Stimulated activated effector memory CD8-positive, alpha-beta T cell treated with anti-CD3 and anti-CD28 coated beads, Interleukin-12 subunit alpha, Interleukin-12 subunit beta, amount 100 ng/mL, for 72 hours (primary cell): ENCODE data around the gene PRXL2C.
A peak's percentile ranks its signal among the peaks of the same experiment; 100 is the strongest.
"Not testable (repeated sequence)": the region's sequence is repeated elsewhere in the genome, so short reads cannot be mapped to it uniquely, and the experiment has no call there.

Experiments
- ATAC-seq: fragments of 150-1000 bp; cut with Tn5 transposase; 2 replicates; pipeline ENCODE4 v1.10.0; 2021
- DNase-seq, 2 donors: peaks; one replicate each; pipeline ENCODE4 v3.0.0; 2021 to 2022; ENCODE audit warnings: low spot score in 2 of 2
- H3K27ac Mint-ChIP-seq: one replicate; pipeline ENCODE4 v1.8.0; 2022; ENCODE audit warnings: mild to moderate bottlenecking, mixed read lengths
- H3K36me3 Mint-ChIP-seq: one replicate; pipeline ENCODE4 v1.8.0; 2022; ENCODE audit warnings: mild to moderate bottlenecking, mixed read lengths
- H3K4me1 Mint-ChIP-seq: one replicate; pipeline ENCODE4 v1.8.0; 2022; ENCODE audit warnings: mixed read lengths
- H3K4me3 Mint-ChIP-seq: one replicate; pipeline ENCODE4 v1.8.0; 2022; ENCODE audit warnings: mild to moderate bottlenecking, mixed read lengths
- H3K9me3 Mint-ChIP-seq: one replicate; pipeline ENCODE4 v1.8.0; 2022; ENCODE audit warnings: mixed read lengths

The PRXL2C gene

DNA sequence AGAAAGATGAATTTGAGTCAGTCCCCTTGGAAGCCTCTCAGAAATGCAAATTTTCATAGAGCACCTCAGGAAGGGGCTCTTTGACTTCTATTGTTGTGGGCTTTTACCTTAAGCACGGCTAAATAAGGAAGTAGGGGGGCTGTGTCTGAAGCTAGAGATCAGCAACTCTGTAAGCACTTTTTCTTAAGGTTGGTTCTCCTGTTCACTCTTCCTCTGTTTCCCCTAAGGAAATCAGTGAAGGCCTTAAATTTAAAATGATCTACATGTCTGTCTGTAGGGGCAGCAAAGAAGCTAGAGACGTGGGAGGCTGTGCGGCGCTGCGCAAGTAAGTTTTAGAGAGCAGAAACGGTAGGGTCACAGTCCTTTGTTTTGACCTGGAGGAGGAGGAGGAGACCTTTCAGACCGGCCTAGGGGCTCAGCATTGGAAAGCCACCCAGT, 34.3 kb downstream of the PRXL2C start:
- Mint-ChIP-seq H3K4me1 (peaks cover 5% of the 10 kb centered on the region), H3K36me3 (no peaks in the 10 kb centered on the region), H3K4me3 (no peak overlapping the region), H3K9me3 (no peaks in the 10 kb centered on the region), H3K27ac (no peak overlapping the region)
- no peak for ATAC-seq
- DNase-seq = no peak

DNA sequence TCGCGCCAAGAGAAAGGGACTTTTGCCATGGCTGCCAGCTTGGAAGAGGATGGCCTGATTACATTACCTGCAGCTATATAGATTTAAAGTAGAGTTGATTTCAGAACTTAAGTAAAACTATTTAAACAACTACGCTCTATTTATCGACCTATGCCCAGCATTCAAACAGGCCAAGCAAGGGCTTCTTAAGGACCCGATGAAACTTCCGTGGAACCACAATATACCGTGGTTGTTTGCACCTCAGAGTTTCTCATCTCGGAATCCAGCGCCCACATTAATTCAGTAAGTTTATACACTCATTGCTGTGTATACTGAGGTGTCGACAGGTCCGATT, 35.0 kb downstream of the PRXL2C start:
- Mint-ChIP-seq H3K36me3 (no peaks in the 10 kb centered on the region), H3K4me1 (peaks cover 5% of the 10 kb centered on the region), H3K4me3 (peak overlapping the region; percentile 38), H3K9me3 (no peaks in the 10 kb centered on the region), H3K27ac (no peak overlapping the region)
- no peak for DNase-seq
- ATAC-seq = no peak

DNA sequence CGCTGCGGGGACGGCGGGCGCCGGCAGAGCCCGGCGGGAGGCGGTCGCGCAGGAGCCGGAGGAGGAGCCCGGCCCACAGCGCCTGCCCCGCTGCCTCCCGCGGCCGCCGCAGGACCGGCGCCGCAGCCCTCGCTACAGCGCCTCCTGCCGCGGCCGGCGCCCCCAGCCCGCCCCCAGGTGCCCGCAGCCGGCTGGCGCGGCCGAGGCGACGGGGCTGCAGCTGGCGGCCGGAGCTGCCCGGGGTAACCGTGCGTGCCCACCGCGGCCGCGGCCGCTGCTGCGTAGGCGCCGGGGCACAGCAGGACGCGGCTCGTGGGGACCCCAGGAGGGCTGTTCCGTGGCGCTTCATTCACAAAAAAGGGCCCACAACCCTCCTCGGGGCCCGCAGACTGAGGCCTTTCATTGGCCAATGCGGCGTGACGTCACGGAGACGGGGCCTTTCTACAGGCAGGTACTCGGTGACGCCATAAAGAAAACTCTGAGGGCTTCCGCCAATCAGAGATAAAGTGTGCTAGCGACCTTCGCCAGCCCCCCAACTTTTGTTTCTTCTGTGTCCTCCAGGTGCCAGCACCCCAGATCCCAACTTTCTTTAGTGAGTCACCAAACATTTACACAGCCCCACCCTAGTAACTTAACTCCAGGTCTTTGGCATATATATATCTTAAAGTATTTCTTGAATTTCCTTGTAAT, 35.5 kb downstream of the PRXL2C start, which contains the start of gene CDC14B:
Gene CDC14B (minus strand): TSS at position 353 of the 690 bp plus-strand sequence. CDS start 465 bp downstream, outside the sequence.
- H3K4me3 Mint-ChIP-seq = peak within 1 kb of the TSS; percentile 65
- H3K27ac Mint-ChIP-seq = no peak within 1 kb of the TSS
- H3K9me3 Mint-ChIP-seq = no peaks in the 10 kb centered on the region
- no peaks in the 10 kb centered on the region for H3K36me3 Mint-ChIP-seq
- peaks cover 5% of the 10 kb centered on the region for H3K4me1 Mint-ChIP-seq
- peak; percentile 86 for ATAC-seq
- peak; percentile 28 to 77 for DNase-seq

DNA sequence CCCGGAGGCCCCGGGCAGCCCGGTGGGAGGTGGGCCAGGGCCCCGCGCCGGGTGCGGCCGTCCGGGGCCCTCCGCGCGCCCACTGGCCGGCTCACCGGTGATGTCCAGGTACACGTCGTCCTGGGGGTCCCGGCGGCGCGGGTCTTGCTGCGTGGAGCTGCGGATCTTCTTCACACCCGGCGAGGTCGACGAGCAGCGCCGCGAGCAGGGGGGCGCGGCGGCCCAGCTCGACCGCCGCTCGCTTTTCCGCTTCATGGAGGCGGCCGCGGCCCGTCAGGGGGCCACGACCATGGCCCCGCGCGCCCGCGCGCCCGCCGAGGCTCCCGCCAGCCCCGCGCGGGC, 36.0 kb downstream of the PRXL2C start:
- no peaks in the 10 kb centered on the region for H3K36me3 Mint-ChIP-seq
- H3K9me3 Mint-ChIP-seq = no peaks in the 10 kb centered on the region
- no peak overlapping the region for H3K27ac Mint-ChIP-seq
- H3K4me3 Mint-ChIP-seq = peak overlapping the region; percentile 65
- ATAC-seq (peak; percentile 23), DNase-seq (no peak)
- H3K4me1 Mint-ChIP-seq = peaks cover 5% of the 10 kb centered on the region

DNA sequence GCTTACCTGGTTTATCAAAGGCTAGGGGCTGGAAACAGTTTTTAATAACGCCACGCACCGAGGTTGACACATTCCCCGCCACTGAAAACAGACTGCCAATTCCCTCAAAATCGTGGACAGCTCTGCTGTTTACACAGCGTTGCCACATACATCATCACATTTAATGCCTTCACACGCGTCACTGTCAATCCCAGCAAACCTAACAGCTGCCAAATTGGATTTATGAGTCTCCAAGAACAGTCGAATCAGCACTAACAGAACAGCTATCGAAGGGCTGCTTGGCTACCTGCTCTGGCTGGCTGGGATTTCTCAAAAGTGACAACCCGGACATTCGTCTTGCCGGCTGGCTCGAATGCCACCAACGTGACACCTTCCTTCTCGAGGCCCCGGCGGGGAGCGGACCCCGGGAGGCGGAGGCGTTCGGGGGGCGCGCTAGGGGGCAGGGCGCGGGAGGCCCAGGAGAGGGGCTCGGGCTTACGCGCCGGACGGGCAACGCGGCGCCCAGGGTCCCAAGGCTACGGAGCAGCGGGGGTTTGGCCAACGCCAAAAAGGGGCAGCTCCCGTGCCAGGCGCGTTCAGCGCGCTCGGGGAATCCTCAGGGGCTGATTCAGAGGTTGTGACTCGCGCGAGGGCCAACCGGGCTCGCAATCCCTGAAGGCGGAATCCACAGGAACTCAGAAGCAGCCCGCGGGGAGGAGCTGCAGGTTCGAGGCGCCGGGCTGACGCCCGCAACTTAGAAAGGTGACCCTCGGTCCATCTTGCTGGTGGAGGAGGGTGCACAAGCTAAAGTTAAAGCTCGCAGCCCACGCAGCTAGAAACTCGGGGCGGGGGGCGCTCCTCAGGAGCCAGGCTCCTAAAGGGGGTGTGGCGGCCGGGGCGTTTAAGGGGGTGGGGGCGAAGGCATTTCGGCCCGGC, 36.7 kb downstream of the PRXL2C start:
- Mint-ChIP-seq H3K27ac (peak overlapping the region; percentile 37), H3K36me3 (no peaks in the 10 kb centered on the region), H3K4me1 (peaks cover 5% of the 10 kb centered on the region), H3K4me3 (peak overlapping the region; percentile 65), H3K9me3 (no peaks in the 10 kb centered on the region)
- no peak for DNase-seq
- peak; percentile 45 for ATAC-seq

DNA sequence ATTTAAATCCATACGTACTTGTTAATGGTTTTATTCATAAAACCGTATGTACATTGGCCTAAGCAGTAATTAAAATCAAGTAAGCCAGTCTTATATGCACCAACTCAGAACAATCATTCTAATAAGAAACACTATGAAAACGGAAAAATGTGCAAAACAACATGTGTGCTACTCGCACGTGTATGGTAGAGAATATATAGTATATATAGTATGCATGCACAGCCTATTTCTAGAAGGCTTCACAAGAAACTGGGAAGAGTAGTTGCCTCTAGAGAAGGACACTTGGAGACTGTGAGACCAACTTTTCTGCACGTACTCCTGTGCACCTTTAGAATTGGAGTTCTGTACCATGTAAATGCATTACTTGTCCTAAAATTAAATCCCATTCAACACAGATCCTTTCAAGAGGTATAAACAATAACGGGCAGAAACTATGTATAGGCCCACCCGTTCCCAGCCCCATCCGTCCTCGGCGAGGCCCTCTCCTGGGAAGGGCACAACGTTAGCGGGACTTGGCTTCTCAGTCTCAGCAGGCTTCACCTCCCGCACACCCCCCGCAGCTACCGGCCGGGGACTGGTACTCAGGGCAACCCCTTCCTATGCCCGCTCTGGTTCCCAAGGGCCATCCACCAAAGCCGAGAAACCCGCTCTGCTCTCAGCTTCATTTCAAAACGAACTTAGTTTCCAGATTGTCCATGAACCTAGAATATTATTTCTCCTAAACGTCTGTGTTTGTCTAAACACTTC, 37.5 kb downstream of the PRXL2C start:
- DNase-seq = no peak
- no peak overlapping the region for H3K27ac Mint-ChIP-seq
- H3K4me1 Mint-ChIP-seq = peaks cover 5% of the 10 kb centered on the region
- H3K9me3 Mint-ChIP-seq = no peaks in the 10 kb centered on the region
- ATAC-seq = no peak
- peak overlapping the region; percentile 65 for H3K4me3 Mint-ChIP-seq
- no peaks in the 10 kb centered on the region for H3K36me3 Mint-ChIP-seq

DNA sequence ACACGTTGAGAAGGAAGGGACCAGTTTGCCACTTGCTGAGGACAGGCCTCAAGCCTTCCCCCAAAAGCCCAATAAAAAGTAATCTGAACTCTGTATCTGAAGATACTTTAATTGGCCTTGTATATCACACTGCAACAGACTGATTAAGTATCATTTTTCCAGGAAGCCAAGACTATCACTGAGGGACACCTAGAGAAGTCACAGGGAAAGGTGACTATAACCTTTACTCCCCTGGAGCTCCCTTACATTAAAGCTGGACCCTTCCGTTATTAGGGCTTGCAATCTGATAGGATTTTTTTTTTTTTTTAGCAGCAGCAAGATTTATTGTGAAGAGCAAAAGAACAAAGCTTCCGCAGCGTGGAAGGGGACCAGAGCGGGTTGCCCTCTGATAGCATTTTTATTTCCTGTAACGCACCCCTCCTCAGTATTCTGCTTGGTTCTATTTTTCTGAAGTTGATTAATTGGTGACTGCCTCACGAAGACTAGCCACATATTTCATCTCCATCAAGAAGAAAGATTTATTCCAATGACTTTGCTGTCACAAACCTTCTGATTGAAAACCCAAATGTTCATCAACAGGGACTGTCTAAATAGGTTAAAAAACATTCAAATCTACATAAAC, 38.2 kb downstream of the PRXL2C start:
- ATAC-seq (no peak), DNase-seq (no peak)
- no peak overlapping the region for H3K4me3 Mint-ChIP-seq
- H3K4me1 Mint-ChIP-seq = peaks cover 5% of the 10 kb centered on the region
- no peaks in the 10 kb centered on the region for H3K9me3 Mint-ChIP-seq
- no peaks in the 10 kb centered on the region for H3K36me3 Mint-ChIP-seq
- H3K27ac Mint-ChIP-seq = no peak overlapping the region

DNA sequence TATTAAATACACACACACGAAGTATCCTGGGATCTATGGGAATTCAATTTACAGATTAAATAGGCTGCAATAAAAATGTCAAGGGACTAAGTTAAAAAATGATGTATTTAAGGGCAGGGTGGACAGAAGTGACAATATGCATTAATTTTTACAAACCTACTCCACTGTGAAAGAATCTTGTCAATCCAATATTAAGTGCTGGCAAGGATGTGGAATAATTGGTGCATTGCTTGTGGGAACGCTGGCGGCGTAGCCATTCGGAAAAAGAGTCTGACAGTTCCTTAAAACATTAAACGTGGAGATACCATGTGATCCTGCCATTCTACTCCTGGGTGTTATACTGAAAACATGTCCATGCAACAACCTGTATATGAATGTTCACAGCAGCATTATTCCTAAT, 39.7 kb downstream of the PRXL2C start:
- H3K4me3 Mint-ChIP-seq = no peak overlapping the region
- H3K9me3 Mint-ChIP-seq = no peaks in the 10 kb centered on the region
- no peak for DNase-seq
- H3K27ac Mint-ChIP-seq = no peak overlapping the region
- H3K36me3 Mint-ChIP-seq = no peaks in the 10 kb centered on the region
- no peak for ATAC-seq
- peaks cover 5% of the 10 kb centered on the region for H3K4me1 Mint-ChIP-seq

DNA sequence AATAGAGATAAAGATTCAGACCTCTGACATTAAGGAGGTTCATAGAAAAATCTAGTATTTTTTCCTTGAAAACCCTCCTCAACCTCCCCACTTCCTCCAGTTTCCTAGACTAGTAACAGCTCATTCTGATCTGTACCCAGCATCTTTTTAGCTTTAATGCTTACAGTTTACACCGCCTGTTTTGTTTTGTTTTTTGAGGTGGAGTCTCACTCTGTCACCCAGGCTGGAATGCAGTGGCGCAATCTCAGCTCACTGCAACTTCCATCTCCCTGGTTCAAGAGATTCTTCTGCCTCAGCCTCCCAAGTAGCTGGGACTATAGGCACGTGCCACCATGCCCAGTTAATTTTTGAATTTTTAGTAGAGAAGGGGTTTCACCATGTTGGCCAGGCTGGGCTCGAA, 40.5 kb downstream of the PRXL2C start:
- H3K9me3 Mint-ChIP-seq, DNase-seq, H3K27ac Mint-ChIP-seq, H3K36me3 Mint-ChIP-seq, ATAC-seq, H3K4me3 Mint-ChIP-seq, H3K4me1 Mint-ChIP-seq: not testable (repeated sequence)

DNA sequence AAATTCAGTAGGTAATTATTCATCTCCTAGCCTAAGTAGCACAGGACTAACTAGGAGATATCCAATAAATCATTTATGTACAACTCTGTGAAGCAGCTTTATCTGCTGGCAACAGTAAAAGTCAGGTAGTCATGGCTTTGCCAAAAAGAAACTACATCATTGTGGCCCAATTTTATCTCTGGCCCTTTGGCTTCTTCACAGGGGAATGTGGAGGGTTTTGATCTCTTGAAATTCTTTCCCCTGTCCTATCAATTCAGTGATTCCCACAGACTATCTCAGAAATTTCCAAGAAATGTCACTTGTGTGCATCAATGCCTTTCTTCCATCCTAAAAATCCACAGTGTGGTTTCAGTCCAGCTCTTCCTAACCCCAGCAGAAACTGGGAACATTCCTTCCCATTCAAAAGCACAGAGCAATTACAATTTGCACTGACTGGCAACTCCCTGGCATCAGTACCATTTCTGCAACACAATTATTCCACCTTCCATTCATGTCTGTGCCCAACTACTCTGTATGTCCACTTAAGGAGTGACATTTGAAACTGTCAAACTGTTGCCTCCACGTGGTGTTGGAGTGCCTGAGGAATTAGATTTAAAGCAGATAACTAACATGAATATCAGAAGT, 42.0 kb downstream of the PRXL2C start:
- H3K4me3 Mint-ChIP-seq = no peak overlapping the region
- no peak overlapping the region for H3K27ac Mint-ChIP-seq
- DNase-seq = no peak
- ATAC-seq = no peak
- peaks cover 2% of the 10 kb centered on the region for H3K4me1 Mint-ChIP-seq
- H3K36me3 Mint-ChIP-seq = no peaks in the 10 kb centered on the region
- H3K9me3 Mint-ChIP-seq = no peaks in the 10 kb centered on the region

DNA sequence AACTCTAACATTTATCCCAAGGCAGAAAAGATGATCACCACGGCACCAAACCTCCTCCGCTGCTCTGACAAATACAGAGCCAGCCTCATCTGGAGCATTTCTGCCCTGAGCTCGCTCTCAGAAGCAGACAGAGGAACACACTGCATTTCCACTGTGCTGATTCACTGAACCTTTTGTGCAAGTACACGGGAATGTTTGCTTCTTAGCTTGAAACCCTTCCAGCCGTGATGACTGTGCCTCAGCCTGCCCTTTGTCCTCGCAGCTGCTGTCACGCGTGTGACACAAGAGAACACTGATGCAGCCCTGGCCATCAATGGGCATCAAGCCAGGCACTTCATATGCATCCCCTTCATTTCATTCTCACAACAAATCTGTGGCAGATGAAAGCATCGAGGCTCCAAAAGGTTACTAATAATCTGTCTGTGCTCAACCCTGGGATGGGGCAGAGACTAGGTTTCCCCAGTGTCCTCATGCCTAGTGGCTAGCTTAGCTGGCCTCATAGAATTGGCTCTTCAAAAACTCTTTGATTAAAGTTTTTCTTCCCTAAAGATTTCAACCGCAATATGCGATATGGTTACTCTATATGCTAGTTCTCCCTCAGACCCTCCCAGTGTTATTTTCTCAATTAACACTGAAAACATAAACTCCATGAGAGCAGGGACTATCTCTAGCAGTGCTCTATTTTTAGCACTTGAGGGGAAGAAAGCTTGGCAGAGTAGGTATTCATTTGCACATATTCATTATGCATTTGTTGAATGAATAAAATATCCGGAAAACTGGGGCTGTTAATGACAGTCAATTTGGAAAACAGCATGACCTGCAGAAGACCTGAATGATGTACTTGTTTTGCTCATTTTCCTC, 42.8 kb downstream of the PRXL2C start:
- Mint-ChIP-seq H3K9me3 (no peaks in the 10 kb centered on the region), H3K27ac (no peak overlapping the region), H3K36me3 (no peaks in the 10 kb centered on the region), H3K4me1 (no peaks in the 10 kb centered on the region), H3K4me3 (no peak overlapping the region)
- ATAC-seq (no peak), DNase-seq (no peak)

DNA sequence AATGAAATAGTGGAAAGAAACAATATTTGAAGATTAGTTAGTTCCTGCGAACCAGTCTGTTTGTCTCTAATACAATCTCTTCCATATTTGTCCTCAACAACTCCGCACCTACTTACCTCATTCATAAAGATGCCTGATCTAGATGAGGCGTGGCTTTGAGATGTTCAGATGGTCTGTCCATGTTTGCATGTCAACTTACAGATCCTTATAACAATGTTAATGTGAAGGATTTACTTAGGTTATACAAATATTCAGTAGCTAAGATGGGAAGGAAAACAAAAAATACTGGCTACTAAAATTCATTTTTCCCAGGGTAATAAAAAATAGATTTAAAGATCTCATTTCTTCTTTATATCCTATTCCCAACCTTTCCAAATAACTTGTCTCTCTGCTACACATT, 43.8 kb downstream of the PRXL2C start:
- H3K4me1 Mint-ChIP-seq = no peaks in the 10 kb centered on the region
- no peak for ATAC-seq
- no peak overlapping the region for H3K27ac Mint-ChIP-seq
- no peaks in the 10 kb centered on the region for H3K36me3 Mint-ChIP-seq
- no peak overlapping the region for H3K4me3 Mint-ChIP-seq
- no peak for DNase-seq
- H3K9me3 Mint-ChIP-seq = no peaks in the 10 kb centered on the region

DNA sequence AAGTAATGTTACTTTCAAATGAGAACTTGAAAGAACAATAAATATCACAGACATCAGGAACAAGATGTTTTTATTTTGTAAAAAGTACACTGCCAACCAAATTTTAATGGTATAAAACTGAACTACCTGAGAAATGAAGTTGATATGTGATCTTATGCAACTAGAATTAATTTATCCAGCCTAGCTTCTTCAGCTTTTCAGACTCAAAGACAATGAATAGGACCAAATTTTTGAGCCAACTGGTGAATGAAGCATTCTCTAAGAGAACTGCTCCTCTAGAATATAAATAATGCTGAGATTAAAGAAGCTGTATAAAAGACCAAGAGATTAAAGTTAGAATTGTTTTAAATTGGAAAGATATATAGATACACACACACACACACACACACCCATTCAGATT, 45.4 kb downstream of the PRXL2C start:
- ATAC-seq (no peak), DNase-seq (no peak)
- no peaks in the 10 kb centered on the region for H3K36me3 Mint-ChIP-seq
- H3K4me3 Mint-ChIP-seq = no peak overlapping the region
- no peaks in the 10 kb centered on the region for H3K4me1 Mint-ChIP-seq
- H3K27ac Mint-ChIP-seq = no peak overlapping the region
- no peaks in the 10 kb centered on the region for H3K9me3 Mint-ChIP-seq

DNA sequence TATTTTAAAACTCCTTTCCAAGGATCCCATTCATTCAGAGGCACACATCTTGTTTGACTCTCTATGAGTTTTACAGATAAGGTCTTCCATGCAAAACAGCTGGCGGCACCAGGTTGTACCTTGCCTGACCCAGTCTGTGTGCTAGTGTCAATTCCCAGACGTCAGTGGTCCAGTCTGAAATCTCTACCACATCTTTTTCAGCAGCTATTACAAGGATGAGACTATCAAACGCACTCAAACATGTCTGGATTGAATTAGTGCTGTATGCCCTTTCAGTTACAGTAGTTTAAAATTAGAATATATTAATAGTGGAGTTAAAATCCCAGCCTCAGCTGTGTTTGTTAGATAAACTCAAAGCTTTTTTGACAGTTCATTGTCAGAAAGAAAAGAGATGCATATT, 47.1 kb downstream of the PRXL2C start:
- no peaks in the 10 kb centered on the region for H3K36me3 Mint-ChIP-seq
- no peak overlapping the region for H3K27ac Mint-ChIP-seq
- ATAC-seq (no peak), DNase-seq (no peak)
- no peaks in the 10 kb centered on the region for H3K9me3 Mint-ChIP-seq
- no peak overlapping the region for H3K4me3 Mint-ChIP-seq
- no peaks in the 10 kb centered on the region for H3K4me1 Mint-ChIP-seq
